ENCODE data around the gene BMP6. TPM values are rescaled to one million over a fixed set of nuclear protein-coding genes. Genes with fewer than 3 reads are reported as not detected.

BMP6 gene
- total and polyA plus RNA-seq, 2 of the 8 experiments (the other 6 are each of a cell fraction or from before 2014, with no cell fraction given), result 2.0 to 2.1 TPM

GRCh38 chr6:7887278-7887991, 161.5 kb downstream of the BMP6 start (continued):
- no peak for TF ChIP-seq RAD21 (IDR thresholded peaks at IDR 0.05 in 1 of 2, conservative IDR thresholded peaks at IDR 0.05 in 1 of 2; ENCODE audit: low read depth in 2 of 2, low read length in 2 of 2)

Measured in H1 (cell line).